ENCODE results near the gene IL3. TPM values are rescaled to one million over a fixed set of nuclear protein-coding genes. Genes with fewer than 3 reads are reported as not detected.

Gene IL3
- total RNA-seq, 1 experiment from 2014 or later: not detected

DNA sequence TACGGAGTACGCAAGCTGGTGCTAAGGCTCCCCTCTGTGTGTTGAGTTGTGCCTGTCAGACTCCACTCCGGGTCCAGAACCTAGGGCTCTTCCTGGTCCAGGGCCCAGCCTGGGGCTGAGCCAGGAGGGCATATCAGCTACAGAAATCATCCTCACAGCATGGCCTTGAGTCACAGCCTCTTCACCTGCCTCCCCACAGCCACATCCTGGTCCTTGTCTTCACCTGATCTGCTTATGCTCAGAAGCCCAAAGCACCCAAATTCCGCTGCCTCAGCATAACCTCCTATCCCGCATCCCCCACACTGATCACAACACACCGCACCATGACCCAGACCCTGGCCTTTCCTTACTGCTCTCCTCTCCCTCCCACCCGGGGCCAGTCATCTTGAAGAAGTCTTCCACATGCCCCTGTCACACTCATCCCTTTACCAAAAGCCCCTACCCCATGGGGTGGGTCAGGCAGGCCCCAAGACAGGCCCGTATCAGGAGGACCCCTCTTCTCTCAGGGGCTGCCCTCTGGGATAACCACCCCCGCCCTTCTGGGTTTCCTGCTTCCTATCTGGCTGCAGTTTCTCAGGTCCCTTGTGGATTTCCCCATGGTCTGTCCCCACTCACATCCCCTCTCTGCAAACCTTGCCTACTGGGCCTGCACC is 1.3 kb upstream of the IL3 start:
- intact Hi-C loops (cut with micrococcal nuclease; ENCODE audit: unreplicated experiment) (no loop called here), in situ Hi-C loops (cut with HindIII; ENCODE audit: low pct_unique_long_range_greater_than_20kb, low sequenced_read_pairs) (no loop called here)
- CTCF ChIA-PET: no interaction called here
- H3K27ac ChIP-seq (ENCODE audit: low read length): no peak overlapping the region
- DNase-seq (ENCODE audit: low read depth, low spot score) (no peak), ATAC-seq (no peak)
- H3K4me1 ChIP-seq (ENCODE audit: control insufficient read depth, insufficient read depth, low read length): no peaks in the 10 kb centered on the region
- H3K4me3 ChIP-seq (ENCODE audit: low read depth in 2 of 2, low read length in 2 of 2): no peak overlapping the region
- no peaks in the 10 kb centered on the region for H3K36me3 ChIP-seq (ENCODE audit: control insufficient read depth, insufficient read depth, low read length)
- no peak for TF ChIP-seq POLR2AphosphoS5 (IDR thresholded peaks at IDR 0.05; ENCODE audit: low read depth, low read length)
- TF ChIP-seq, protein P1, sequence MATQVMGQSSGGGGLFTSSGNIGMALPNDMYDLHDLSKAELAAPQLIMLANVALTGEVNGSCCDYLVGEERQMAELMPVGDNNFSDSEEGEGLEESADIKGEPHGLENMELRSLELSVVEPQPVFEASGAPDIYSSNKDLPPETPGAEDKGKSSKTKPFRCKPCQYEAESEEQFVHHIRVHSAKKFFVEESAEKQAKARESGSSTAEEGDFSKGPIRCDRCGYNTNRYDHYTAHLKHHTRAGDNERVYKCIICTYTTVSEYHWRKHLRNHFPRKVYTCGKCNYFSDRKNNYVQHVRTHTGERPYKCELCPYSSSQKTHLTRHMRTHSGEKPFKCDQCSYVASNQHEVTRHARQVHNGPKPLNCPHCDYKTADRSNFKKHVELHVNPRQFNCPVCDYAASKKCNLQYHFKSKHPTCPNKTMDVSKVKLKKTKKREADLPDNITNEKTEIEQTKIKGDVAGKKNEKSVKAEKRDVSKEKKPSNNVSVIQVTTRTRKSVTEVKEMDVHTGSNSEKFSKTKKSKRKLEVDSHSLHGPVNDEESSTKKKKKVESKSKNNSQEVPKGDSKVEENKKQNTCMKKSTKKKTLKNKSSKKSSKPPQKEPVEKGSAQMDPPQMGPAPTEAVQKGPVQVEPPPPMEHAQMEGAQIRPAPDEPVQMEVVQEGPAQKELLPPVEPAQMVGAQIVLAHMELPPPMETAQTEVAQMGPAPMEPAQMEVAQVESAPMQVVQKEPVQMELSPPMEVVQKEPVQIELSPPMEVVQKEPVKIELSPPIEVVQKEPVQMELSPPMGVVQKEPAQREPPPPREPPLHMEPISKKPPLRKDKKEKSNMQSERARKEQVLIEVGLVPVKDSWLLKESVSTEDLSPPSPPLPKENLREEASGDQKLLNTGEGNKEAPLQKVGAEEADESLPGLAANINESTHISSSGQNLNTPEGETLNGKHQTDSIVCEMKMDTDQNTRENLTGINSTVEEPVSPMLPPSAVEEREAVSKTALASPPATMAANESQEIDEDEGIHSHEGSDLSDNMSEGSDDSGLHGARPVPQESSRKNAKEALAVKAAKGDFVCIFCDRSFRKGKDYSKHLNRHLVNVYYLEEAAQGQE (IDR thresholded peaks at IDR 0.05; ENCODE audit: insufficient read depth in 1 of 2, low read depth in 2 of 2, low read length in 1 of 2): no peak
- TF ChIP-seq, protein P2, sequence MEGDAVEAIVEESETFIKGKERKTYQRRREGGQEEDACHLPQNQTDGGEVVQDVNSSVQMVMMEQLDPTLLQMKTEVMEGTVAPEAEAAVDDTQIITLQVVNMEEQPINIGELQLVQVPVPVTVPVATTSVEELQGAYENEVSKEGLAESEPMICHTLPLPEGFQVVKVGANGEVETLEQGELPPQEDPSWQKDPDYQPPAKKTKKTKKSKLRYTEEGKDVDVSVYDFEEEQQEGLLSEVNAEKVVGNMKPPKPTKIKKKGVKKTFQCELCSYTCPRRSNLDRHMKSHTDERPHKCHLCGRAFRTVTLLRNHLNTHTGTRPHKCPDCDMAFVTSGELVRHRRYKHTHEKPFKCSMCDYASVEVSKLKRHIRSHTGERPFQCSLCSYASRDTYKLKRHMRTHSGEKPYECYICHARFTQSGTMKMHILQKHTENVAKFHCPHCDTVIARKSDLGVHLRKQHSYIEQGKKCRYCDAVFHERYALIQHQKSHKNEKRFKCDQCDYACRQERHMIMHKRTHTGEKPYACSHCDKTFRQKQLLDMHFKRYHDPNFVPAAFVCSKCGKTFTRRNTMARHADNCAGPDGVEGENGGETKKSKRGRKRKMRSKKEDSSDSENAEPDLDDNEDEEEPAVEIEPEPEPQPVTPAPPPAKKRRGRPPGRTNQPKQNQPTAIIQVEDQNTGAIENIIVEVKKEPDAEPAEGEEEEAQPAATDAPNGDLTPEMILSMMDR (IDR thresholded peaks at IDR 0.05): no peak
- TF ChIP-seq TCF7L2 (IDR thresholded peaks at IDR 0.05; ENCODE audit: low read depth, low read length): no peak
- no peak for TF ChIP-seq SIN3A (IDR thresholded peaks at IDR 0.05; ENCODE audit: borderline replicate concordance, insufficient read depth, low read depth, low read length)
- H3K9me3 ChIP-seq (ENCODE audit: control insufficient read depth, insufficient read depth, low read depth, low read length): no peaks in the 10 kb centered on the region
- no peaks in the 10 kb centered on the region for H3K27me3 ChIP-seq (ENCODE audit: control insufficient read depth, insufficient read depth, low read length)
- POLR2A ChIA-PET: no interaction called here
- BruUV-seq (replicated peaks): no TSS peak

DNA sequence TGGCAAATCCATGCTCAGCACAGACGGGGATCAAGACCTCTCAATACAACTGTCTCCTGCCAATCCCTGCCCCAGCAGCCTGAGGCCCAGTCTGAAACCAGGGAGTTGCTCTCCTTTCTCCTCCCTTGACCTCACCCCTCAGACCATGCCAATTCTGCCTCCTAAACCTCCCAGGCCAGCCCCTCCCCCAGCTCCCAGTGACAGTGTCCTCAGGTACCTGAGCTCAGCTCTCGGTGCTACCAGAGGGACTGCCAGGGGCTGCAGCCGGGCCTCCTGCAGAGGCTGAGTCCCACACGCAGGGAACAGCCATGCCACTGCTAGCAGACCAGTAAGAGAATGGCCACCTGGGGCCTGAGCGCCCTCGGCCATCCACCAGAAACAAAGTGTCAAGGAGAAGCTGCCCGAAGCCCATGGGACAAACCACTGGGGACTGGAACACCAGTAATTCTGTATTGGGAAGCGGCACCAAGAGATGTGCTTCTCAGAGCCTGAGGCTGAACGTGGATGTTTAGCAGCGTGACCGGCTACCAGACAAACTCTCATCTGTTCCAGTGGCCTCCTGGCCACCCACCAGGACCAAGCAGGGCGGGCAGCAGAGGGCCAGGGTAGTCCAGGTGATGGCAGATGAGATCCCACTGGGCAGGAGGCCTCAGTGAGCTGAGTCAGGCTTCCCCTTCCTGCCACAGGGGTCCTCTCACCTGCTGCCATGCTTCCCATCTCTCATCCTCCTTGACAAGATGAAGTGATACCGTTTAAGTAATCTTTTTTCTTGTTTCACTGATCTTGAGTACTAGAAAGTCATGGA is 557 bp upstream of the IL3 start:
- H3K27ac ChIP-seq (ENCODE audit: low read length): no peak overlapping the region
- ChIA-PET POLR2A (interaction anchor here (0.6 kb wide), 1 partner anchor 78 kb away, joined by 3 read pairs; no protein-coding TSS in a partner anchor), CTCF (no interaction called here)
- H3K36me3 ChIP-seq (ENCODE audit: control insufficient read depth, insufficient read depth, low read length): no peaks in the 10 kb centered on the region
- no peaks in the 10 kb centered on the region for H3K27me3 ChIP-seq (ENCODE audit: control insufficient read depth, insufficient read depth, low read length)
- BruUV-seq (replicated peaks): no TSS peak
- TF ChIP-seq SIN3A (IDR thresholded peaks at IDR 0.05; ENCODE audit: borderline replicate concordance, insufficient read depth, low read depth, low read length) (no peak), POLR2AphosphoS5 (IDR thresholded peaks at IDR 0.05; ENCODE audit: low read depth, low read length) (no peak), TCF7L2 (IDR thresholded peaks at IDR 0.05; ENCODE audit: low read depth, low read length) (no peak)
- TF ChIP-seq, protein P1 (IDR thresholded peaks at IDR 0.05; ENCODE audit: insufficient read depth in 1 of 2, low read depth in 2 of 2, low read length in 1 of 2): no peak
- TF ChIP-seq, protein P2 (IDR thresholded peaks at IDR 0.05): no peak
- no peaks in the 10 kb centered on the region for H3K9me3 ChIP-seq (ENCODE audit: control insufficient read depth, insufficient read depth, low read depth, low read length)
- H3K4me3 ChIP-seq (ENCODE audit: low read depth in 2 of 2, low read length in 2 of 2): no peak overlapping the region
- no peaks in the 10 kb centered on the region for H3K4me1 ChIP-seq (ENCODE audit: control insufficient read depth, insufficient read depth, low read length)
- intact Hi-C loops (cut with micrococcal nuclease; ENCODE audit: unreplicated experiment): loop anchor here (10.0 kb wide), 2 partner anchors 315 to 435 kb away; partner anchors contain the start of gene IRF1
- ATAC-seq (no peak), DNase-seq (ENCODE audit: low read depth, low spot score) (no peak)
- in situ Hi-C loops (cut with HindIII; ENCODE audit: low pct_unique_long_range_greater_than_20kb, low sequenced_read_pairs): no loop called here

Data from Panc1 (cell line).